GM12878 (cell line): Measurements from ENCODE around the gene MDFIC. TPM values are rescaled to one million over a fixed set of nuclear protein-coding genes. Genes with fewer than 3 reads are reported as not detected.

Experiments used
- ATAC-seq: fragments of 200-7000 bp; cut with Tn5 transposase; 3 replicates; pipeline ENCODE4 v1.9.1; 2020; ENCODE audit warnings: mild to moderate bottlenecking, moderate library complexity
- BruUV-seq: library from RNA; stranded (reverse); fragments of 400-500 nt; replicated peaks from 2 replicates; lab custom pipeline; 2021; lab: Mats Ljungman, UMichigan
- CTCF ChIA-PET: fragments of 300-600 bp; sonication (Branson Sonifier 250); formaldehyde crosslinking; extraction: SDS; loops from one replicate; lab custom pipeline; 2021; ENCODE audit warnings: inconsistent platforms; lab: Yijun Ruan, JAX
- POLR2A ChIA-PET: fragments of 350-600 bp; formaldehyde crosslinking; extraction: SDS; loops from one replicate; lab custom pipeline; 2021; ENCODE audit warnings: inconsistent platforms; lab: Charles Lee
- RAD21 ChIA-PET: fragments of 300-600 bp; sonication (Branson Sonifier 250); formaldehyde crosslinking; loops from one replicate; lab custom pipeline; 2023; ENCODE audit warnings: antibody characterized with exemption; ENCODE audit not compliant: unreplicated experiment; lab: Charles Lee
- SMC1A ChIA-PET: fragments of 300-600 bp; sonication (Branson Sonifier 250); formaldehyde crosslinking; loops from one replicate; lab custom pipeline; 2023; ENCODE audit not compliant: unreplicated experiment, uncharacterized antibody; lab: Charles Lee
- DNase-seq: peaks from one replicate; pipeline ENCODE4 v3.0.0-alpha.2; 2011; ENCODE audit warnings: low read depth, low spot score
- FAIRE-seq: peaks from 3 replicates; lab custom pipeline; 2011; peaks lifted over from hg19 to GRCh38; lab: Jason Lieb, UNC
- H2AFZ ChIP-seq: 2 replicates; pipeline ENCODE4 v1.6.0; 2011; ENCODE audit warnings: low read depth, low read length, control low read depth; ENCODE audit not compliant: control insufficient read depth
- H3K27ac ChIP-seq: 2 replicates; pipeline ENCODE4 v1.5.1; 2011; ENCODE audit warnings: control low read depth; ENCODE audit not compliant: control insufficient read depth, insufficient read depth
- H3K27me3 ChIP-seq, 2 experiments: replicated peaks in 1 of 2; 2 replicates each; pipeline versions ENCODE4 v1.6.0 to v1.6.1; 2011; ENCODE audit warnings: low read length in 1 of 2; ENCODE audit not compliant: control insufficient read depth in 2 of 2, insufficient read depth in 2 of 2
- H3K36me3 ChIP-seq, 2 experiments: 2 replicates each; pipeline ENCODE4 v1.5.1; 2011; ENCODE audit warnings: low read length in 1 of 2; ENCODE audit not compliant: control insufficient read depth in 2 of 2, insufficient read depth in 2 of 2
- H3K4me1 ChIP-seq: 2 replicates; pipeline ENCODE4 v1.6.1; 2011; ENCODE audit warnings: mild to moderate bottlenecking, low read length, moderate library complexity, mixed read lengths; ENCODE audit not compliant: control insufficient read depth, insufficient read depth
- H3K4me2 ChIP-seq: 2 replicates; pipeline ENCODE4 v1.6.0; 2011; ENCODE audit warnings: control low read depth; ENCODE audit not compliant: control insufficient read depth, insufficient read depth
- H3K4me3 ChIP-seq: fragments of 200-600 bp; sonication (generic); 2 replicates; pipeline ENCODE4 v1.5.1; 2016
- H3K79me2 ChIP-seq: 2 replicates; pipeline ENCODE4 v1.6.0; 2011; ENCODE audit warnings: low read length; ENCODE audit not compliant: control insufficient read depth, insufficient read depth
- H3K9ac ChIP-seq: 2 replicates; pipeline ENCODE4 v1.8.0; 2011; ENCODE audit warnings: low read length, control low read depth, mixed read lengths; ENCODE audit not compliant: control insufficient read depth, insufficient read depth
- H3K9me3 ChIP-seq: replicated peaks from 3 replicates; pipeline ENCODE4 v1.5.1; 2011; ENCODE audit warnings: mild to moderate bottlenecking, low read length; ENCODE audit not compliant: control insufficient read depth, insufficient read depth
- H4K20me1 ChIP-seq: 2 replicates; pipeline ENCODE4 v1.6.0; 2011; ENCODE audit not compliant: control insufficient read depth, insufficient read depth
- IKZF1 ChIP-seq: fragments of 450-650 bp; conservative IDR thresholded peaks from 2 replicates; pipeline ENCODE4 v1.6.1; 2017; ENCODE audit warnings: antibody characterized with exemption, mild to moderate bottlenecking
- NBN ChIP-seq: fragments of 450-650 bp; IDR thresholded peaks from 2 replicates; pipeline ENCODE4 v1.6.1; 2016
- RAD21 ChIP-seq: IDR thresholded peaks from 2 replicates; pipeline ENCODE4 v1.6.1; 2011; ENCODE audit warnings: mild to moderate bottlenecking, low read depth, low read length, moderate library complexity; ENCODE audit not compliant: insufficient read depth
- ZNF207 ChIP-seq: fragments of 450-650 bp; IDR thresholded peaks from 2 replicates; pipeline ENCODE4 v1.6.1; 2014; ENCODE audit warnings: antibody characterized with exemption, mild to moderate bottlenecking, borderline replicate concordance
- WGBS: methylation state at CpG from one replicate; pipeline ENCODE4 v1.1.6; 2016; ENCODE audit warnings: low lambda C conversion rate; ENCODE audit not compliant: insufficient replicate concordance, insufficient coverage; ENCODE audit errors: missing lambda C conversion rate; 5-methylcytosine and 5-hydroxymethylcytosine counted together
- in situ Hi-C: fragments of 300-500 bp; cut with MboI; formaldehyde crosslinking; loops from 9 replicates; pipeline ENCODE4 v1.14.3; 2018; ENCODE audit warnings: mixed read lengths
- intact Hi-C: fragments of 100-400 bp; cut with micrococcal nuclease; formaldehyde crosslinking; loops from one replicate; pipeline ENCODE4 v1.14.2; 2022; ENCODE audit not compliant: unreplicated experiment
- polyA plus RNA-seq, 11 experiments: library from polyadenylated mRNA; depleted of rRNA in 4 of 11; unstranded in 6 of 11; stranded (reverse) in 5 of 11; fragments of >200 nt; fragmentation: Nextera tagmentation in 4 of 11; fragmentation: Illumina TruSeq in 1 of 11; extraction: Ambion mirVana in 4 of 11; extraction: Trizol in 1 of 11; gene quantifications; 1 replicate in 1 of 11; 2 replicates in 10 of 11; pipeline versions ENCODE4 v1.2.1 to v1.2.3, GENCODE V29; 2011 to 2016; ENCODE audit warnings: inconsistent platforms in 2 of 11, missing spikeins in 2 of 11, low read depth in 1 of 11
- total RNA-seq, 4 experiments: library from RNA; depleted of rRNA in 3 of 4; stranded (reverse); fragments of >200 nt in 3 of 4; fragmentation: Illumina TruSeq in 1 of 4; extraction: Trizol in 1 of 4; gene quantifications; 2 replicates each; pipeline versions ENCODE4 v1.2.1 to v1.2.3, GENCODE V29; 2013 to 2021

The MDFIC gene
- total and polyA plus RNA-seq, 10 of the 15 experiments (the other 5 are each of a cell fraction or from before 2014, with no cell fraction given): 7.3 to 58.4 (median 40.0) TPM

- DNase-seq (no peak), ATAC-seq (peak; percentile 1; the same call in 2 of the 3 replicates), FAIRE-seq (no peak)
- Histone ChIP-seq H3K4me2 (peak overlapping the region; percentile 92), H3K36me3 (no peaks in the 10 kb centered on the region), H3K79me2 (peaks cover 98% of the 10 kb centered on the region), H3K9ac (no peak overlapping the region), H4K20me1 (no peaks in the 10 kb centered on the region), H3K4me3 (peak overlapping the region; percentile 62; the same call in 1 of the 2 replicates), H2AFZ (no peak overlapping the region), H3K27me3 (no peaks in the 10 kb centered on the region), H3K9me3 (no peaks in the 10 kb centered on the region), H3K27ac (peak overlapping the region; percentile 92), H3K4me1 (peaks cover 38% of the 10 kb centered on the region)
- BruUV-seq: no TSS peak
- CTCF ChIA-PET: interaction anchor here (0.6 to 3.0 kb wide), 8 partner anchors 8 to 68 kb away, joined by 3 to 26 read pairs (median 4); no protein-coding TSS in a partner anchor
- WGBS: 72% methylated on average over 4 of the region's 5 CpGs
- POLR2A ChIA-PET: interaction anchor here (0.8 to 3.2 kb wide), 4 partner anchors 9 to 16 kb away, joined by 4 to 19 read pairs (median 8); partner anchors contain the start of gene MDFIC
- intact Hi-C loops (no loop called here), in situ Hi-C loops (no loop called here)
- RAD21 ChIA-PET: interaction anchor here (0.7 to 7.3 kb wide), 9 partner anchors 8 to 996 kb away, joined by 3 to 80 read pairs (median 5); no protein-coding TSS in a partner anchor
- SMC1A ChIA-PET: interaction anchor here (0.7 to 15.8 kb wide), 9 partner anchors 8 to 67 kb away, joined by 3 to 154 read pairs (median 11); partner anchors contain the start of gene MDFIC
- TF ChIP-seq NBN (0 out of 2 replicates have a peak, but pooled peaks have one; percentile 56), ZNF207 (no peak)
These were observed 11.1 kb downstream of the MDFIC start for GRCh38 chr7:114932991-114933390.

GRCh38 chr7:114933658-114934057 lies 11.8 kb downstream of the MDFIC start:
- ChIA-PET RAD21 (interaction anchor here (0.7 to 7.3 kb wide), 6 partner anchors 9 to 995 kb away, joined by 3 to 80 read pairs (median 6); no protein-coding TSS in a partner anchor), CTCF (interaction anchor here (0.6 to 3.0 kb wide), 6 partner anchors 9 to 284 kb away, joined by 3 to 26 read pairs (median 5); no protein-coding TSS in a partner anchor), POLR2A (interaction anchor here (0.8 to 3.2 kb wide), 4 partner anchors 10 to 17 kb away, joined by 3 to 19 read pairs (median 6); partner anchors contain the start of gene MDFIC), SMC1A (interaction anchor here (0.8 to 15.8 kb wide), 10 partner anchors 9 to 303 kb away, joined by 3 to 154 read pairs (median 8); partner anchors contain the start of gene MDFIC)
- Histone ChIP-seq H3K27me3 (no peaks in the 10 kb centered on the region), H3K4me3 (peak overlapping the region; percentile 34), H3K4me2 (peak overlapping the region; percentile 92), H3K9me3 (no peaks in the 10 kb centered on the region; the same call in 2 of the 3 replicates), H4K20me1 (no peaks in the 10 kb centered on the region), H3K4me1 (peaks cover 38% of the 10 kb centered on the region), H3K9ac (peak overlapping the region; percentile 4; the same call in 1 of the 2 replicates), H3K27ac (peak overlapping the region; percentile 92), H3K36me3 (no peaks in the 10 kb centered on the region), H2AFZ (no peak overlapping the region; the same call in 1 of the 2 replicates), H3K79me2 (peaks cover 98% of the 10 kb centered on the region)
- in situ Hi-C loops (no loop called here), intact Hi-C loops (no loop called here)
- no peak for DNase-seq
- 21% methylated on average over 5 of the region's 5 CpGs for WGBS
- FAIRE-seq: no peak
- peak; percentile 3 for ATAC-seq
- no TSS peak for BruUV-seq
- TF ChIP-seq RAD21: no peak
- 0 out of 2 replicates have a peak, but pooled peaks have one; percentile 5 for TF ChIP-seq IKZF1
